Stimulated activated naive CD8-positive, alpha-beta T cell treated with anti-CD3 and anti-CD28 coated beads, Interleukin-15, Interleukin-2, amounts not matched to agents 100 ng/mL and 50 ng/mL, for 24 hours (primary cell): ENCODE measurements around the gene NRL.

Source experiments
- H3K27ac Mint-ChIP-seq: one replicate; pipeline ENCODE4 v1.8.0; 2021; ENCODE audit warnings: mild to moderate bottlenecking, mixed read lengths
- H3K27me3 Mint-ChIP-seq: one replicate; pipeline ENCODE4 v1.8.0; 2021; ENCODE audit warnings: mixed read lengths
- H3K36me3 Mint-ChIP-seq: one replicate; pipeline ENCODE4 v1.8.0; 2021; ENCODE audit warnings: low read depth, mixed read lengths
- H3K4me1 Mint-ChIP-seq: one replicate; pipeline ENCODE4 v1.8.0; 2021; ENCODE audit warnings: low read depth, mixed read lengths
- H3K4me3 Mint-ChIP-seq: one replicate; pipeline ENCODE4 v1.8.0; 2021; ENCODE audit warnings: mild to moderate bottlenecking, mixed read lengths
- H3K9me3 Mint-ChIP-seq: one replicate; pipeline ENCODE4 v1.8.0; 2021; ENCODE audit warnings: mixed read lengths

Gene NRL

DNA sequence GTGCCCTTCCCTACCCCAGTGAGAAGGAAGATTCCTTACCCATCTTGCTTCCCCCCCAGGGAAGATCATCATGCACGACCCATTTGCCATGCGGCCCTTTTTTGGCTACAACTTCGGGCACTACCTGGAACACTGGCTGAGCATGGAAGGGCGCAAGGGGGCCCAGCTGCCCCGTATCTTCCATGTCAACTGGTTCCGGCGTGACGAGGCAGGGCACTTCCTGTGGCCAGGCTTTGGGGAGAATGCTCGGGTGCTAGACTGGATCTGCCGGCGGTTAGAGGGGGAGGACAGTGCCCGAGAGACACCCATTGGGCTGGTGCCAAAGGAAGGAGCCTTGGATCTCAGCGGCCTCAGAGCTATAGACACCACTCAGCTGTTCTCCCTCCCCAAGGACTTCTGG is 11.3 kb downstream of the NRL start:
- Mint-ChIP-seq H3K27me3 (no peaks in the 10 kb centered on the region), H3K9me3 (no peaks in the 10 kb centered on the region), H3K27ac (no peak overlapping the region), H3K36me3 (peaks cover 44% of the 10 kb centered on the region), H3K4me3 (no peak overlapping the region), H3K4me1 (peaks cover 13% of the 10 kb centered on the region)

DNA sequence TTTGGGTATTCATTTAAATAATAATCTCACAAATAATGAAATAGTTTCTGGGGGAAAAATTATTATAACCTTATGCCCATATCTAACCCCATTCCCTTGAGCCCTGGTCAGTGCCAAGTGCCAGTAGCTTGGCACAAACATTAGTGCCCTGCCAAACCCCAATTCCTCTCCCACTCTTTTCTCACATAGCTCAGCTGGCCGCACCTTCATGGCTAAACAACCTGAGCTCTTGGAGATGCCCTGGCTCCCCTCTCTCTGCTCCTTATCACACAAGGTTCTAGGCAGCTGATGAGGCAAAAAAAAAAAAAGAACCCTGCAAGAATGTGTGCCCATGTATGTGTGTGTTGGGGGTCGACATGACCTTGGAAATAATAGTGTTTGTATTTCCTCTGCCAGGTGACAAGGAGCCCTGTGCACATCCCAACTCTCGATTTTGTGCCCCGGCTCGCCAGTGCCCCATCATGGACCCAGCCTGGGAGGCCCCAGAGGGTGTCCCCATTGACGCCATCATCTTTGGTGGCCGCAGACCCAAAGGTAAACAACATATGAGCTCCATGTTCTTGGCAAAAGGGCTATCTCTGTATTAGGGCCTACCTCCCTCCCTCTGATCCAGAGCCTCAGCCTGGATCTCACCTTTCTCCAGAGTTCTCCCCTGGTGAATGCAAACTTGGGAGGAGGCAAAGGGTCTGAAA is 12.2 kb downstream of the NRL start:
- Mint-ChIP-seq H3K4me1 (peaks cover 7% of the 10 kb centered on the region), H3K4me3 (no peak overlapping the region), H3K27ac (no peak overlapping the region), H3K9me3 (no peaks in the 10 kb centered on the region), H3K36me3 (peaks cover 48% of the 10 kb centered on the region), H3K27me3 (no peaks in the 10 kb centered on the region)

DNA sequence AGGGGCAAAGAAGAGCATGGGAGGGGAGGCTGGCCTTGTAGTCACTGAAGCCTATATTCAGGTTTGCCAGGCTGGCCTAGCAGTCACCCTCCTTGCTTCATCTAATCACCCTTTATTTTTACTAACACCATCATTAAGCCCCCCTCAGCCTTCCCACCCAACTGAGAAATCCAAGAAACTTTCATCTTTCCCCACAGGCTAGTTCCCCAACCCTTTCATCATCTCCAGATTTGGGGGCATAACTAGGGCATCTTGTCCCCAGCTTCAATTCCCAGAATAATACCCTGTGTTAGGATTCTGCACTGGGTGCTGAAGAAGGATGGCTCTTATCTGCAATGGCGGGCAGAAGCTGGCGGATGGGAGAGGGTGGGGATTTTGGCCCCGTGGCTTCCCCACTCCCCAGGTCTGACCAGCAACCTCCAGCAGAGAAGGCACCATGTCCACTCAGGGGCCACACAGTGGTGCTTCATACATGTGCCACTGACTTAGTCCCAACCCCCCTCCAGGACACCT is 13.7 kb downstream of the NRL start:
- H3K27ac Mint-ChIP-seq, result no peak overlapping the region
- peaks cover 11% of the 10 kb centered on the region for H3K4me1 Mint-ChIP-seq
- H3K36me3 Mint-ChIP-seq, result peaks cover 57% of the 10 kb centered on the region

DNA sequence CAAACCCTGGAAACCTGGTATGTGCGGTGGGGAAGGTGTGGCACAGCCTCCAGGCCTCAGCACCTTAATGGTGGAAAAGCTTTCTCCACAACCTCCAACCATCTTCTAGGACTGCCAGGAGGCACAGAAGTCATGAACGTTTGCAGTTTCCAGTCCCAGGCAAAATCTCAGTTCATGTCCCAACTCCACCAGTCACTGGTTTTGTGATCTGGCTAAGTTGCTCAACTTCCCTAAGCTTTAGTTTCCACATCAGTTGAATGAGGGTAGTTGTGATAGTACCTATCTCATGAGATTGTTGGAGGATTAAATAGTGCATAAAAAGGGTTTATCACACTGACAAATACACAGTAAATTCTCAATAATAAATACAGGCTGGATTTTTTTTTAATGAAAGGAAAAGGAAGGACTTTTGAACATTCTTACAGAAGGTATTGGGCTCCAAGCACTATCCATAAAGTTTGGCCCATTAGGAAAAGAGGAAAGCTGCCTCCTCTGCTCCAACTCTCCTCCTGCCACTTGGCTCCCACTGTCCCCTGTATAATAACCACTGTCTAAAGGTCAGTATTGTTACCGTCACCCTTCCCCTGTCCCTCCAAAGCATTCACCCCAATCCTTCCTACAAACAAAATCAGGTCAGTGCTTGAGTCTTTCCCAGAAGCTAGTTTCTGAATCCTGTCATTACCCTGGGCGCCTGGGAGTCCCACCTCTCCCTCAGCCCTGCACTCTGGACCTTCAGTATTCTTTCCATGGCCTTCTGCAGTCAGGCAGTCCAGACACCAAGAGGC is 14.4 kb downstream of the NRL start:
- H3K27me3 Mint-ChIP-seq, result no peaks in the 10 kb centered on the region
- peaks cover 14% of the 10 kb centered on the region for H3K4me1 Mint-ChIP-seq
- no peaks in the 10 kb centered on the region for H3K9me3 Mint-ChIP-seq
- H3K36me3 Mint-ChIP-seq, result peaks cover 62% of the 10 kb centered on the region
- H3K27ac Mint-ChIP-seq, result no peak overlapping the region
- no peak overlapping the region for H3K4me3 Mint-ChIP-seq

More for the DNA sequence above, 13.7 kb downstream of the NRL start:
- Mint-ChIP-seq H3K9me3 (no peaks in the 10 kb centered on the region), H3K27me3 (no peaks in the 10 kb centered on the region), H3K4me3 (no peak overlapping the region)

DNA sequence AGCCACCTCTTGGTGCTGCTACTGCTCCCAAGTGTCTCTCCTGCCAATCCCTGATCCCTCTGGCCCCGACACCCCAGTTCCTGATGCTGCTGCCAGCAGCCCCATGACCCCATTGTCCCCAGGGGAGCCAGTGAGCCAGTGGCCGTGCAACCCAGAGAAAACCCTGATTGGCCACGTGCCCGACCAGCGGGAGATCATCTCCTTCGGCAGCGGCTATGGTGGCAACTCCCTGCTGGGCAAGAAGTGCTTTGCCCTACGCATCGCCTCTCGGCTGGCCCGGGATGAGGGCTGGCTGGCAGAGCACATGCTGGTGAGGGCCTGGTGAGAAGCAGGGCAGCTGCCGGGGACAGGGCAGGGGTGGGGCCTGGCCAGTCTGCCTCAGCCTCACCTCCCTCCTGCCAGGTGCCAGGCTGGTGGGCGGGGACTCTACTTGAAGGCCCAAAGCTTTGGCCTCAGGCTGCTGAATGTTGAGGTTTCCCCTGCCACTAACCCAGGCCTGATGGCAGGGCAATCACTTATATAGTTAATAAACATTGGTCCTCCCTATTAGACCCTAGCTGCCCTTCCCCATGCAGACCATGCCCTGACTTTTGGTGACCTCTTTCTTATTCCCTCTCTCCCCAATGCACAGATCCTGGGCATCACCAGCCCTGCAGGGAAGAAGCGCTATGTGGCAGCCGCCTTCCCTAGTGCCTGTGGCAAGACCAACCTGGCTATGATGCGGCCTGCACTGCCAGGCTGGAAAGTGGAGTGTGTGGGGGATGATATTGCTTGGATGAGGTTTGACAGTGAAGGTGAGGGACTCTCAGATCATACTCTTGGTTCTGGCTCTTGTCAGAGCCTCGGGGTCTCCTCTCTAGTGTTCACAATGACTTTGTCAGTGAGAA is 15.6 kb downstream of the NRL start:
- Mint-ChIP-seq H3K36me3 (peaks cover 62% of the 10 kb centered on the region), H3K27ac (no peak overlapping the region), H3K27me3 (no peaks in the 10 kb centered on the region), H3K9me3 (no peaks in the 10 kb centered on the region), H3K4me1 (peaks cover 16% of the 10 kb centered on the region), H3K4me3 (no peak overlapping the region)

DNA sequence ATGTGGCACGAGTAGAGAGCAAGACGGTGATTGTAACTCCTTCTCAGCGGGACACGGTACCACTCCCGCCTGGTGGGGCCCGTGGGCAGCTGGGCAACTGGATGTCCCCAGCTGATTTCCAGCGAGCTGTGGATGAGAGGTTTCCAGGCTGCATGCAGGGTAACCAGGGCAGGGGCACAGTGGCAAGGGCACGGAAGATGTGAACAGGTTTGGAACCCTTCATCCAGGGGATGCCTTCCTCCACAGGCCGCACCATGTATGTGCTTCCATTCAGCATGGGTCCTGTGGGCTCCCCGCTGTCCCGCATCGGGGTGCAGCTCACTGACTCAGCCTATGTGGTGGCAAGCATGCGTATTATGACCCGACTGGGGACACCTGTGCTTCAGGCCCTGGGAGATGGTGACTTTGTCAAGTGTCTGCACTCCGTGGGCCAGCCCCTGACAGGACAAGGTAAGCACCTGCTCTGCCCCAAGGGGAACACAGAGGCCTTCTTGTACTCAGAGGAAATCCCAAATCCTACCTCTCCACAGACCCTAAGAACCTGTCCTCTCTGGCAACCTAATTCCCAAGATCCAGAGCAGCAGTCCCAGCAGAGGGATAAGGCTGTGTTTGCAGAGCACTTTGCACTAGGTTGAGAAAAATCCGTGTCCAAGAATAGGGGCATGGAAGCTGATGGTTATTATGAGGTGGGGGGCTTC is 16.4 kb downstream of the NRL start:
- Mint-ChIP-seq H3K4me3 (no peak overlapping the region), H3K27ac (no peak overlapping the region), H3K4me1 (peaks cover 21% of the 10 kb centered on the region), H3K27me3 (no peaks in the 10 kb centered on the region), H3K9me3 (no peaks in the 10 kb centered on the region), H3K36me3 (peaks cover 54% of the 10 kb centered on the region)

DNA sequence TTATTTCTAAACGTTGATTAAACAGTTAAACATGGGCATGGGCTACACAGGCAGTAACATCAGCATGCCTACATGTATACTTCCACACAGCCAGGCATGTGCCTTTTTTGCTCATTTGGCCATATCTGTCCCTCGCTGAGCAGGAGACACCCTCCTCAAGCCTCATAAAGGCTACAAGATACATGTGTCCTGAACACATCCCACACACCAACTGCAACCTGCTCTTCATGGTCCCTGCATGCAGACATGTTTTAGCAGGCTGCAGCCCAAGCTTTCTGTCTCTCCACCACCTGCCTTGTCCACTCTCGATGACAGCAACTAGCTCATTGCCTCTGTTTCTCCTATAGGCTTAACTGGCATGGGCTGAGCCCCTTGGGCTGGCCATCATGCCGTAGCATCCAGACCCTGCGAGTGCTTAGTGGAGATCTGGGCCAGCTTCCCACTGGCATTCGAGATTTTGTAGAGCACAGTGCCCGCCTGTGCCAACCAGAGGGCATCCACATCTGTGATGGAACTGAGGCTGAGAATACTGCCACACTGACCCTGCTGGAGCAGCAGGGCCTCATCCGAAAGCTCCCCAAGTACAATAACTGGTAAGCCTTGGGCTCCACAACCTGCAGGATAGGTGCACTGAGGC is 18.1 kb downstream of the NRL start:
- peaks cover 26% of the 10 kb centered on the region for H3K4me1 Mint-ChIP-seq
- H3K27me3 Mint-ChIP-seq, result no peaks in the 10 kb centered on the region
- H3K4me3 Mint-ChIP-seq, result peak overlapping the region; percentile 62
- H3K36me3 Mint-ChIP-seq, result peaks cover 41% of the 10 kb centered on the region
- no peaks in the 10 kb centered on the region for H3K9me3 Mint-ChIP-seq
- H3K27ac Mint-ChIP-seq, result peak overlapping the region; percentile 80

DNA sequence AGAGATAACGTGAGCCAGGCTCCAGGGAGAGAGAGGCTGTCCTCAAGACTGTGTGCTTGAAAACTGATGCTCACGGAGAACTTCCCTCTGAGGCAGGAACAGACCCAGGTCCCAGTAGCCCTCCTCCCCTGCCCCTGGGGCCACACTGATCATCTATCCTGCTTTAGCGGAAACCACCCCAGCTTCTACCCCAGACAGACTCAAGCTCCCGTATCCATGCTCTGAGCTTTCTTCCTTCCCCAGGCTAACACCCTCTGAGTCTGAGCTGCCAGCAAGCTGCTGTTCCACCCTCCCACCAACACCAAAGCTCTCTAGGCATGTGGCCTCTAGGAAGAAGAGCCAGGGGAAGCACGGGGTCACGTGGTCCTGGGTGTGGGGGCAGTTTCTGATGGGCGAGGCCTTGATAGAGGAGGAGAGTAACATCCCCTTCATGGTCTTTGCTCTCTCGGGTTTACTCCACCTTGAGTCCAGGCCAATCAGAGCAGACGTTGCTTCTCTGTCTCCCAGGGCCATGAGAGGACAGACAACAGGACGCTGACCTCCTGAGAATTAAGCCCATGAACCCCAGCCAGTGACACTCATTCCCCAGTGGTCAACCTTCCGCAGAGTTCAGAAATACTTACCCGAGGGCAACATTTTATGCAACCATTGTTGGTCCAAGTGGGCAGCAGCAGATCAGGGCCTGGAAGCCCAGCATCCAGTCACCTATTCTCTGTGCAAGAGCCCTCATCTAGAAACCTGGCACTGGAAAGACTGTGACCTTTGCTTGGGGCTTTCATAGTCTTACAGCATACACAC is 19.3 kb downstream of the NRL start:
- H3K4me3 Mint-ChIP-seq, result peak overlapping the region; percentile 95
- peaks cover 26% of the 10 kb centered on the region for H3K4me1 Mint-ChIP-seq
- no peaks in the 10 kb centered on the region for H3K27me3 Mint-ChIP-seq
- peak overlapping the region; percentile 97 for H3K27ac Mint-ChIP-seq
- H3K9me3 Mint-ChIP-seq, result no peaks in the 10 kb centered on the region
- H3K36me3 Mint-ChIP-seq, result peaks cover 36% of the 10 kb centered on the region

DNA sequence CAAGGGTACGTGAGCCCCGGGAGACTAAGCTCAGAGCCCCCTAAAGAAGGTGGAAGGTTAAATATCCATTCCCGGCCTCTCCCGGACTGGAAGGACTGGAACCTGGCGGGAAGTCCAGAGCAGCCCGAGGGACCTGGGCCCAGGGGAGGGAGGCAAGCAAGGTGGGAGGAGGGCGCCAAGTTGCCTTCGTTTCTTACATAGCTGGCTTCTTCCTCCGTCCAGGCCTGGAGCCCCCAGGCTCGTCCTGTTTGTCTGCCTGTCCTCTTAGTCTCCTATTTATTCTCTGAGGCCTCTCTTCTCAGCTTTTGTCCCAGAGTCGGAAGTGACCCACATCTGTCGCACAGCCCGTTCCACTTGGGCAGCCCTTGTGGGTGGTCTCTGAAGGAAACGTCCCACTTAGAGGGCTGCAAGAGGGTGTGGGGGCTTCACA is 19.9 kb downstream of the NRL start:
- Mint-ChIP-seq H3K27ac (peak overlapping the region; percentile 97), H3K4me3 (peak overlapping the region; percentile 95), H3K36me3 (peaks cover 29% of the 10 kb centered on the region), H3K9me3 (no peaks in the 10 kb centered on the region), H3K27me3 (no peaks in the 10 kb centered on the region), H3K4me1 (peaks cover 26% of the 10 kb centered on the region)

DNA sequence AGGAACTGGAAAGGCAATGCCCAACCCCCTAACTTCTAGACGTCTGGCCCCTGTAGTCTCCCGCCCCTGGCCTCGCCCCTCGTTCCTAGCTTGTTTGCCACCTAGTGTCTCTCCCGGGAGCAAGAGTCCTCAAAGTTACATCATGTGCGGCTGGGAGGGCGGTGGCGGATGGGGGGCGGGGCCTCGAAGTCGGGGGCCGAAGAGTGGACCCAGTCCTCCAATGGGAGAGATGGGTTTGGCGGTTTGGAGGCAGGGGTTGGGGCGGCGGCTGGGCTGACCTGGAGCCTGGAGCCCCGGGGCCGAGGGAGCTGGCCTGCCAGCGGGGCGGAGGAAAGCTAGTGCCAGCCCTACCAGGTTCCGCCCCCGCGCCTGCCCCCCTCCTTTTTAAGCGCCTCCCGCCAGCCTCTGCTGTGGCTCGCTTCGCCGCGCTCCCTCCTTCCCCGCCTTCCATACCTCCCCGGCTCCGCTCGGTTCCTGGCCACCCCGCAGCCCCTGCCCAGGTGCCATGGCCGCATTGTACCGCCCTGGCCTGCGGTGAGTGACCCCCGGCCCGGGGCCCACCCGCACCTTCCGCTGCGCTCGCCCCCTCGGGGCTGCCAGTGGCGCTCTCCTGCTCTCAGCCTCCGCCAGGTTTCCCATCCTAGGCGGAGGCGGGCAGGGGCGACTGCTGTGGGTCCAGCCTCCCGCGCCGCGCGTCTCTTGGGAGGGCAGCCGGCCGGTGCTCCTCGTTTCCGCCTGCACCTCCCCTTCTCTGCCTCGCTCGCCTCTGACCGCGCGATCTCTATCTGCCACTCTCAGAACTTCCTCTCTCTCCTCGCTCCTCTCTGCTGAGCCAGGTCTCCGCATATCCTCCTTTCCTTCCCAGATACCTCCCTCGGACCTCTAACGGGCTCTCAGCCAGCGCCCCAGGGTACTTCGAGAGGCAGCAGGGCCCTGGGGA is 20.6 kb downstream of the NRL start, which contains the start of gene PCK2:
Gene PCK2 (plus strand): TSS at position 411 of the 940 bp plus-strand sequence. CDS start 95 bp downstream, at position 506.
- peaks cover 26% of the 10 kb centered on the region for H3K4me1 Mint-ChIP-seq
- H3K9me3 Mint-ChIP-seq, result no peaks in the 10 kb centered on the region
- H3K36me3 Mint-ChIP-seq, result peaks cover 23% of the 10 kb centered on the region
- H3K27ac Mint-ChIP-seq, result peak within 1 kb of the TSS; percentile 97
- no peaks in the 10 kb centered on the region for H3K27me3 Mint-ChIP-seq
- peak within 1 kb of the TSS; percentile 95 for H3K4me3 Mint-ChIP-seq

DNA sequence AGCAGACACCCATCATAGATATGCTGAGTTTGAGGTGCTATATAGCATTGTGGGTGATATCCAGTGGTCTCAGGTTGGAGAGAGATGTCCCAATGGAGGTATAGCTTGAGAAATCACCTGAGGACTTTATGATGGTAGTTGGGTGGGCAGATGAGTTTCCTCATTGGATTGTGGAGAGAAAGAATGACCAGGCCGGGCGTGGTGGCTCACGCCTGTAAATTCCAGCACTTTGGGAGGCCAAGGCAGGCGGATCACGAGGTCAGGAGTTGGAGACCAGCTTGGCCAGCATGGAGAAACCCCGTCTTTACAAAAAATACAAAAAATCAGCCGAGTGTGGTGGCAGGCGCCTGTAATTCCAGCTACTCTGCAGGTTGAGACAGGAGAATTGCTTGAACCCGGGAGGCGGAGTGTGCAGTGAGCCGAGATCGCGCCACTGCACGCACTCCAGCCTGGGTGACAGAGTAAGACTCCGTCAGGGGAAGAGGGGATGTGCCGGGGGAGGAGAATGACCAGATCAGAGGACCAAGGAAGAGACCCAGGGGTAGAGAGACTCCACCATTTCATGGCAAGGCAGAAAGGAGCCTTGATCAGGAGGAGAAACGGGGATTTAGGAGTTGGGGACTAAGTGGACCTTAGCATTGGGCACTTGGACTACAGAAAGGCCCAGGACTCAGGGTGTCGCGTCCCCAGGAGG is 21.4 kb downstream of the NRL start:
- Mint-ChIP-seq H3K4me1 (peaks cover 26% of the 10 kb centered on the region), H3K27ac (peak overlapping the region; percentile 97), H3K4me3 (peak overlapping the region; percentile 95), H3K27me3 (no peaks in the 10 kb centered on the region), H3K36me3 (peaks cover 23% of the 10 kb centered on the region), H3K9me3 (no peaks in the 10 kb centered on the region)
